Activated CD4-positive, CD25-positive, alpha-beta regulatory T cell treated with anti-CD3 and anti-CD28 coated beads, Interleukin-2, amount 50 U/mL, for 16 hours (primary cell): ENCODE data around the gene BBS9.

ENCODE experiments used
- DNase-seq: peaks from one replicate; pipeline ENCODE4 v3.0.0-alpha.2; 2020; ENCODE audit warnings: low read depth, low spot score

The BBS9 gene

DNA sequence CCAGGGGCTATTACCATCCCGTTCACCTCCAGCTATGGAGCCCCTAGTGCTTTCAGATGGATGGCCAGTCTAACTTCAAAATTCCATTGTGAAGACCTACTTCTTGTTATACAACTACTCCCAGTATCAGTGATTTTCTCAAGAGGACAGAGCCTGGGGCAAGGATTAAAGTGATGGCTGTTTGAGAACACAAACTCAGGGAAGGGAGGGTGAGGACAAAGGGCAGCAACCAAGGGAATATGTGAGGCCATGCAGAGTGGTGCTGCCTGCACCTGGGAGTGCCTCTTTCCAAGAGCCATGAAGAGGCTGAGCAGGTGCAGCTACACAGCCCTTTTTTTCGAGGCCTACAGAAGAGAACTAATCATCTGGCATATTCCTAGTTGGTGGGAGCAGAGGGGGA lies 472.5 kb downstream of the BBS9 start:
- no peak for DNase-seq

DNA sequence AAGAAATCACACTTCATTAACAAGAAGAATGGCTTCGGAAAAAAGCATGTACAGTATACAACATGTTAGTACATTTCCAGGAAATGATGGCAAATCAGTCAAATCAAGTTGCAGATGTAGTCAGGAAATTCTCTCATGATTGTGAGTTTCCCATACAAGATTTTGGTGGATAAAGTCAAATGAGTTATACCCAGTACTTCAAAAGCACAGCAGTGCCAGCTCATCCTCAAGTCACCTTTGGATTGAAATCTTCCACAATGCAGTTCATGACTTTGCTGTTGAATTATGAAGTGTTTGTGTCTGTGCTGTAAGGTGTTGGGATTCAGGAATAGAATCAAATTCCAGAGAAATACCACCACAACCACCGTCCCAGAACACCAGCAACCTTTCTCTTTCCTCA lies 474.7 kb downstream of the BBS9 start:
- DNase-seq: no peak

DNA sequence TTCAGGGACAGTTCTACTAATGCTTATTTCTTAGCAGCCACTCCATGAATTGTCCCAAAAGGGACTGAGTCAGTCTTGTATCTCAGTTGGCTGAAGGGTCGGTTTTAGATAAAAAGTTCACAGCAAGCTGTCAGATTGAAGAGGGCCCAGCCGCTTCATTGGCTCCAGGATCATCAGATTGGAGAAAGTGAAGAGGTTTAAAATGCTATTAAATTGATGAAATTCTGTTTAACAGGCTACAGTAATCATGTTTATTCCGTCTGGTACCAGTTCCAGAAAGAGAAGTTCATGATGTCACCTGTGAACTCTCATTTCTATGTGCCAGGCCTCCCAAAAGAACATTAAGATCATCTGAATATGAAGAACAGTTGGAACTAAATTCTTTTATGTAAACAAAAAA lies 481.6 kb downstream of the BBS9 start:
- DNase-seq: no peak

DNA sequence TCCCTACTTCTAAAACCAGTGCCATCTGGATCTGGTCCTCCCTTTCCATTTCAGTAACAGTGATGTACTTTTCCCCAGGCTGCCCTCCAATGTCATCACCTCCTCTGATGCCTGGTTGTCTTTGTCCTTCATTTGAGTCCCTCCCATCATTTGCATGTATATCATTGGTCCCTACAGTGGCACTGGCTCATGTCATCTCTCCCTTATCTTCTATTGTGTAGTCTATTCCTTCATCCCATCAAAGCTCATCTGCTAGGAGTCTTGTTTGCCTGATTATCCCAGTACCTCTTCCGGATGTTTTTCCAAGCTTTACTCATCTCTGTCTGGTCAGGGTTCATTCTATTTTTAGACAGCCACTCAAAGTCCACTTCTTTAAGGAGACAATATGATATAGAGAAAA lies 483.1 kb downstream of the BBS9 start:
- no peak for DNase-seq

DNA sequence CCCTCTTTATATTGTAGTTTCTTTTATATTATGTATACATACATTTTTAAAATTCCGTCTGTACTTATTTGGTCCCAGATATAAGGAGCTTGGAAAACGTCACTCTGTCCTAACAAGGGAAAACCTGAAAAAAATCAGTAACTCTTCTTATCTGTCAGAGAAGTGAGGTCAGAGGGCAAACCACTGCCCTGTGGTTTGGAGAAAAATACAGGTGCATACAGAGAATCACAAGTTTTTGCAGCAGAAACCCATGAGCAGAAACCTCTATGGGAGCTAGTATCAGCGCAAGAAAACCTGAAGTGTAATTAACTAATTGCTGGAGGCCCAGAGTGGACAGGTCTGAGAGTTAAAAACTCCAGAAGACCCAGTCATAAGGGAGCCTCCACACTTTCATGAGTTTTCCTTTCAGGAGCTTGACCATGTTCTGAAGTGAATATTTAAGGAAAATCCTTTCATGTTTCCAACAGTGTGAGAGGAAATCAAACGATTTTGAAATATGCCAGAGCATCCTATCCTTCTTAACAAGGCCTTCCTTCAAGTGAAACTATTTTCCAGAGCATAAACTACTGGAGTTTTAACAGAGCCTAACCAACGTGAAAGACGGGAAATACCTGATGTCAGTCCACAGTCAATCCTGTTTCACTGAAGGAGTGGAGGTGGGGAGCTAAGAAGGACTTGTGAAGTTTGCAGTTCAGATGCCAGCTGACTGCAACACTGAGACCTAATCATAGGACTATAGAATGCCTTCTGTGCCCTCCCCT lies 485.2 kb downstream of the BBS9 start:
- no peak for DNase-seq

DNA sequence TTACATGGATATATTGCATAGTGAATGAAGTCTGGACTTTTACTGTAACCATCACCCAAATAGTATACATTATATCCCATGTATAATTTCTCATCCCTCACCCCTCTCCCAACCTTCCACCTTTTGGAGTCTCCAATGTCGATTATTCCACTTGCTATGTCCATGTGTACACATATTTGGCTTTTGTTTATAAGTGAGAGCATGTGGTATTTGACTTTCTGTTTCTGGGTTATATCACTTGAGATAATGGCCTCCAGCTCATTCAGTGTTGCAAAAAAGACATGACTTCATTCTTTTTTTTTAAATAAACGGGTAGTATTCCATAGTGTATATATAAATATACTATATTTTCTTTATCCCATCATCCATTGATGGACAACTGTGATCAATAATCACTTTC lies 487.4 kb downstream of the BBS9 start:
- DNase-seq: no peak

DNA sequence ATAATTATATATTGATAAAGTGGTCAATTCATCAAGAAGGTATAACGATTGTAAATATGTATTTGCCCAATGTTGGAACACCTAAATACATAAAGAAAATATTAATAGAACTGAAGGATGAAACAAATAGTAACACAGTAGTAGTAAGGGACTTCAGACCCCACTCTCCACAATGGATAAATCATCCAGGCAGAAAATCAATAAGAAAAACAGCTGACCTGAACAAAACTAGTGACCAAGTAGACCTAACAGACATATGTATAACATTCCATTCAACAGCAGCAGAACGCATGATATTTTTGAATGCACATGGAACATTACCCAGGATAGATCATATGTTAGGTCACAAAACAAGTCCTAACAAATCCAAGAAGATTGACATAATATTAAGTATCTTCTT lies 489.9 kb downstream of the BBS9 start:
- DNase-seq: no peak

DNA sequence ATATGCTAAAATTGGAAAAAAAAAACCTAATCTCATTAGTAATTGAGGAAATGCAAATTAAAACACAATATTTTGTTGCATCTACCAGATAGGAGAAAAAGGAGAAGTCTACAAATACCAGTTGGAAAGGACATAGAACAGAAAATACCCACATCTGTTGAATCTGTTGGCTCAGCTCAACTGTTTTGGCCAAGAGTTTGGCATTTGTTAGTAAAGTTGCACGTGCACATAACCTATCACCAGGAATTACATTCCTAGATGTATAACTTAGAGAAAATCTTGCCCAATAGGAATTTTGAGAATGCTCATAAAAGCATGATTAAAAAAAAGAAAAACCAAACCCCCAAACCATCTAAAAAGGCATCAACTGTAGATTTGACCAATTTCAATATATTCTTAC lies 493.9 kb downstream of the BBS9 start:
- DNase-seq: no peak

DNA sequence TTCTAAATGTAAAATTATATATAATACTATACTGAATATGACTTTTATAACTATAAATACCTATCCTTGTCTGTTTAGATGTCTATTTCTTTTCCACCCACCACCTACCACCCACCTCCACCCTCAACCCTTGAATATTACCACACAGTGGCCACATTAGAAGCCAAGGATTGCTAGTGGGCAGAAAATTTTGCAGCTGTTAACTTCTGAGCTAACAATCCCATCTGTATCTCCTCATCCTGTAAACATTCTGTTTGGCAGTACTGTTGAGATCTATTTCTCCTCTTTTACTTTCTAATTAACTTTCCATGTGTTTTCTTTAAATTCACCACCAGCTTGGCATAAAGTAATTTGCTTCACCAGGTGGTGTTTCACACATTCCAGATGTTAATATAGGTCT lies 494.9 kb downstream of the BBS9 start:
- DNase-seq: no peak

DNA sequence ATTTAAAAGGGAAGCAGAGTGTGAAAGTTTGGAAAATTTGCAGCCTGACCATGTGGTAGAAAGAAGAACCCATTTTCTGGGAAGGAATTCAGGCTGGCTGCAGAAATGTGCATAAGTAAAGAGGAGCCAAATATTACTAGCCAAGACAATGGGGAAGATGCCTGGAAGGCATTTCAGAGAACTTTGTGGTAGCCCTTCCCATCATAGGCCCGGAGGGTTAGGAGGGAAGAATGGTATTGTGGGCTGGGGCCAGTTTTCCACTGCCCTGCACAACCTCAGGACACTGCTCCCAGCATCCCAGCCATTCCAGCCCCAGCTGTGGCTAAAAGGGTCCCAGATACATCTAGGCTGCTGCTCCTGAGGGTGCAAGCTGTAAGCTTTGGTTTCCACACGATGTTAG lies 497.5 kb downstream of the BBS9 start:
- no peak for DNase-seq

DNA sequence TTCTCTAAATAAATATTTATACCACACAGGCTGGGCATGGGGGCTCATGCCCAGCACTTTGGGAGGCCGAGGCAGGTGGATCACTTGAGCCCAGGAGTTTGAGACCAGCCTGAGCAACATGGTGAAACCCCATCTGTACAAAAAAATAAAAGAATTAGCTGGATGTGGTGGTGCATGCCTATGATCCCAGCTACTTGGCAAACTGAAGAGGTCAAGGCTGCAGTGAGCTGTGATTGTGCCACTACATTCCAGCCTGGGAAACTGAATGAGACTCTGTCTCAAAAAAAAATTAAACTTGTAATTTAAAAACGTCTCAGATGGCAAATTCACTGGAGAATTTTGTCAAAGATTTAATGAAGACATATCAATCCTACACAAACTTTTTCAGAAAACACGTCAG lies 498.4 kb downstream of the BBS9 start:
- DNase-seq: no peak

DNA sequence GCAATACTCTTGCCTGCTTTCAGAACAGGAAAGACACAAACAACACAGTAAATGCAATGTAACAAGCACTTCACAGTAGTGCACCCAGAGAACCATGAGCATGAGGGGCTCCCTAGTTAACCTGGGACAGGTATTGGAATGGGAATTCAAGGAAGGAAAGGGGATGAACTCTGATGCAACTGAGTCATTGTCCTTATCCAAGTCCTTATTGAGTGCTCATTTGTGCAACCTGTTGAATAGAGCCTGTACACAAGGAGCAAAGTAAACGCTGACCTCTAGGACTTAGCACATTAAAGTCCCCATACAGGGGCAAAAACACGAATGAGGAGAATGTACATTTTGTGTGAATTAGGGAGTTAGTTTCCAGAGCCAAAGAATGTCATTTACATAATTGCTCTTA lies 499.5 kb downstream of the BBS9 start:
- no peak for DNase-seq

DNA sequence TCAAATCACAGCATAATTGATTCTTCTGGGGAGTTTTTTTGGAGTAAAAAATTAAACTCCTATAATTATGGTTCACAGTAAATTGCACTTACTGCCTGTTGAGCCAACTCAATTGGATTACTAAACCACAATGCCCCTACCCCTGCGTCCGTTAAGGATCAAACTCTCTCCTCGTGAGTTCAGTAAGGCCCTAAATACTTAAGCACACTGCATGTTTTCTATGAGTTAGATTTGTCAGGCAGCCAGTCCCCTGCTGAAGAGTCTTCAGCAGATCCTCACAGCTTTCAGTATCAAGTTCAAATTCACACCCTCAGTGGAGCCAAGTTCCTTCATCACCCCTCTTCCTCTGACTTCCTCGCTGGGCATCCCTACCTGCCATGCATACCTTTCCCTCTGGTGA lies 501.0 kb downstream of the BBS9 start:
- no peak for DNase-seq

DNA sequence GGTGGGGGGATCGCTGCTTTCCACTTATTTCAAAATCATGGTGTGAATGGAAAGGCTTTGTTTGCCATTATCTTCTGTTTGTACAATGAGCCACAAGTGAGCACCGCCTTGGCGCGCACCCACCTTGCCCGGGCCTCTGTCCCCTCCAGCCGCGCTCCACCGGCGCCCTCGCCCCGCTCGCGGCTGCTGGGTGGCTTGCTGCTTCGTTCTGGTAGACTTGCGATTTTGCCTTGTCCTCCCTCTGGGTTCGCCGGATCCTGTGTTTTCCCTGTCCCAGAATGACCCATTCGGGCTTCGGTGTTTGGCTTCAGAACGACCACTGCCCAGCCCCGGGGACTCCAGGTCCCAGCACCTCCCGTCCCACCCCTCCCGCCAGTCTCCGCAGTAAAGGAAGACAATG lies 503.0 kb downstream of the BBS9 start:
- DNase-seq: no peak

DNA sequence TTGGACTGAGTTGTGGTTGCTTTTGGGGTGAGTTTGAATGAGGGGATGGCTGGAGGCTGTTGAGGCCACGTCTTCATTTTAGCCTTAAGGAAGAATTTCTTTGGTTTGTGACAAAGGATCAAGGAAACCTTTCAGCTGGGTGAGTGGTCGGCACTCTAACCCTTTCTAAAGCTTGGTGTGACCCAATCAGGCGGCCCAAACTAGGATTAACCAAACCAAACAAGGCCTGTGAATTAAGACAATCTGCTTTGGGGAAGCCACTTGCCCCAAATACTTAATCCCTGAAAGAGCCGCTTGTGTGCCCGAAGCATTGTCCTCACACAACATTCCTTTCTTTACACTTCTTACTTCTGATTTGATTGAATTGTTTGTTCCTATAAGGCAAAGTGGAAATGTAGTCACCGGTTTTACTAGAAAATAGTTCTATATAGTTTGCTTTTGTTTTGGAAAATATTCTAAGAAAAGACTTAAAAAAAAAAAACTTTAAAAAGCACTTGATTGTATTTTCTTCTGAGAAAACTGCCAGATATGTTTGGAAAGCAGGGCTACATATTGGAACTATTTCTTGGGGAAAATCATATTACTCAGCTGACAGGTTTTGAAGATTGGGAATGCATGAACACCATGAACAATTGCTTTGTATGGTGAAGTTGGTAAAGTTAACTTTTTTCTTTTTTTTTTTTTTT lies 503.6 kb downstream of the BBS9 start:
- DNase-seq: no peak

DNA sequence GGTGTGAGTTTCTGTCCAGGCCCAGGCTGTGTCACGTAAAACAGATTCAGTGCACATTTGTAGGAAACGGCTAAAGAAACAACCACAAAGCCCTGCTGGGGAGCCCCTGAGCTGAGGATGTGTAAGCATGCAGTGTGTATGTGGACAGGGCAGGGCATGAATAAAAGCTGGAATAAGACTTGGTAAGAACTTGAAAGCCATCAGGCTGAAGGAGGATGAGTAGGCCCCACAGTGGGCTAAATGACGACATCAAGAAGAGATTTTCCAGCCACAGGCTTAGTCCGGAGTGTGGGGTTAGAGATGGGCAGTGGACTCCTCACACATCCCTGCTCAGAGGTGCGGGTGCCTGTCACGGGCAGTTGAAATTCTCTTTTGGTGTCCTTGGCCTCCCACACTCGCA lies 505.2 kb downstream of the BBS9 start:
- no peak for DNase-seq

DNA sequence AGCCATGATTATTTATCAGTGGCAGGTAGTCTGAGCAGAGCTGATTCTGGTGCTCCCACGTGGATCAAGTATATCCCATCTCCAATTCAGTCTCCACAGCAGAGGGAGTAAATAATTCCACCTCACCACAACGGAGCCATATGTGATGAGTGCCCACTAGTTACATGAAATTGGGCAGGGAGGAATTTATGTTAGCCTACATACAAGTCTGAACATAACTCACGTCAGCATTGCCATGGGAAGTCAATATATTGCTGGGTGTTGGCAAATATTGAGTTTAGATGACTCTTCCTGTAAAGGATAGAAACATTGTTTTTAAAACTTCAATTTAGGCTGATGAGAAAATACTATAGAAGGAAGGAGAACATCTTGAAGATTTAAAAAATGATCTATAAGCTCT lies 507.0 kb downstream of the BBS9 start:
- DNase-seq: no peak

DNA sequence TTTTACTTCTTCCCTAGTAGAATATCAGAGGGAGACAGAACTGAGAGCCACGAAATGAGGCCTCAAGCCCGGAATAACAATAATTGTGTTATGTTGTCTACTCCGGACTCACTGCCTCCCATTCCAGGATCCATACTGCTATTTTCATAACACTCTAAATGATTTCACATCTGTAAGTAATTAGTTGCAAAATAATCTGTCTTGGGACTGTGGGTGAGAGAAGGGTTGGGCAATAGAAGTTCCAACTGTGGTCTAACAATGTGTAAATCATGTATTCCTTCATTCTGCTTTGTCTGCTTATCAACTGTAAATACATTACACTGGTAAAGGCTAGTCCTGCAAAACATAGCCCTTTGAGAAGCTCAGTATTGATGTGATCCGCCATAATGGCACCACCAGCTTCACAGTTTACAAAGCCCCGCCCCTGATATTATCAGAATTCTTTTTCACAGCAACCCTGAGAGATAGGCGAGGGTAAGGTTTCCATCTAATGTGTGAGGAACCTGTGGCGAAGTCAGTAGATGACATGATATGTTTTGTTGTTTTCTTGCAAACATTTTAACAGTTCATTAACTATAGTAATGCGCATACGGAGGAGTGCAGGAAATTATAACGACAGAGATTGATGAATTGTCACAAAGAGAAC lies 510.3 kb downstream of the BBS9 start:
- no peak for DNase-seq

DNA sequence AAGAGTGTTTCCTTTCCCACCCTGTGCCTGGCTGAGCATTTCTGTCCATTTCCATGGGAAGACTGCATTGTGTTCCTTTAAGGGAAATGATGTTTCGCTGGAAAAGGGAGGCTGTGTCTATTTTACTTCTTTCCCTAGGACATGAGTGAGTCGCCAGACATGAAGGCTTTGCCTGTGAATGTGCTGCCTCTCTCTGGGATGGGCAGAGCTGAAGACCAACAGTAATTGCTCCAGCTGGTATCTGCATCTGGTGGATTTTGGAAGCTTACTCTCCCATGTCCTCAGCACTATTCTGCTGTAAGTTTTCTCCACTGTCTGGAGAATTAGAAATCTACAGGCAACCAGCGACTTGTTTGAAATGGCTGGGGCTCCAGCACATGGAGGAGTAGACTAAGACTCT lies 511.4 kb downstream of the BBS9 start:
- no peak for DNase-seq

DNA sequence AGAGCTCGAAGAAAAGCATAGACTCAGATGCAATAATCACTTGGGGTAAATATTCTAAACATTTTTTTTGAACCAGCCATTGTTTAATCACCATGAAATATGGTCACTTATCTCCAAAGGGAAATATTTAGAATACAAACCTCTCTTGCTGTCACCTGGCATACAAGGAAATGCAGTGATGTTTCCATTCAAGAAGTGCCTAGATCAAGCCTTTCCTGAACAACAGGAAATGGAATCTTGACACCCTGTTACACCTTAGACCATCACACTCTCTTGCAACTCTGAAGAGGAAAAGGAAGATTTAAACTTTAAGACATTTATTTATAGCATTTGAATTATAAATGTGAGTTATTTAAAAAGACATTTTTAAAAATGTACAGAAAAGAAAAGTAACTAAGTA lies 512.9 kb downstream of the BBS9 start:
- DNase-seq: no peak

DNA sequence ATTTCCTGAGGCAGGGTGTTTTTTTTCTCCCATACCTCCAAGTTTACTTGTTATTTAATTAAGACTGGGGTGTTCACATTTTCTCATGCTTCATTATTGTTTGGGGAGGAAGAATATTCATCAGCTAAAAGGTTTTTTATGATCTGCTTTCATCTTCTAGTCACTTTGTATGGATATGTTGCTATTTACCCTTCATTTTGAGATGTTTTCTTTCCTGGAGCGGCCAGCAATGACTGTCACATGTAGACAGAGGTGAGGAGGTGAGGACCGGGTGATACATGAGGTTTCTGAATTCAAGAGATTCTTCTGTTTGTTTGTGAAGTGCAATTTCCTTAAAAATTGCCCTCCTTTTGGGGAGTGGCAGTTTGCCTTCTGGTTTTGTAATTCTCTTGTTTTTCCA lies 514.2 kb downstream of the BBS9 start:
- DNase-seq: no peak

DNA sequence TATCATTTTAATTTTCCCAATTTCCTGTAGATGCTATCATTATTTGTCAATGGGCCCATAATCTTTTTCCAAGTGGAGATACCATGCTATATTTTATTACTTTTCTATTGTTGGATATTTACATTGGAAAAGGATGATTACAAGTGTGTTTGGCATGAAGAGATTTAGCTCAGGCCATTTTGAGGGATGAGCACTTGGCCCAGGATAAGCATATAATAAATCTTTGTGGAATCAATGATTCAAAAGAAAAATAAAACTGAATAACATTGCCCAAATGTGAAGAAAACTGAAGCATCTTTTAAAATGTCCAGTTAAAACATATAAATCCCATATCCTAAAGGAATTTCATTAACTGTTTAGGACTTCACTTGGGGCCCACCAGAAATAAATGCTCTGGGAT lies 515.1 kb downstream of the BBS9 start:
- DNase-seq: no peak

DNA sequence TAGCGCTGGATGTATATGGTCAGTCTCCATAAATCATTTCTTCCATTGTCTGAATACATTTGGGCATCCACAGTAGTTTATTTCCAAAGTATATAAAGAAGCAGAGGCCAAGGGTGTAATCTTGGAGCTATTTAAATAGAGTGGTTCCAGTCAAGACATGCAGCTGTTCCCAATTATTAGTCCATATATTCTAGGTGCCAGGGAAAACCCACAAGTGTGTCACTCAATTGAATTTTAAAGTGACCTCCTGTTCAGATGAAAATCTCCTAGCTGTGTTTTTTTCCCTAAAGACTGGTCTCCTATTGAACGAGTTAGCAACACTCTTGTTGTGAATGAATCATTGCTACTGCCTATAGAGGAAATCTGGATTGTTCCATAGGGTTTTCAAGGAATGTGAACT lies 515.7 kb downstream of the BBS9 start:
- DNase-seq: no peak
